Parathyroid adenoma (tissue), 2 donors: ENCODE measurements around the gene BORCS8.

ENCODE experiments used
- H2AFZ ChIP-seq: fragments of 300-600 bp; sonication (generic); one replicate; pipeline ENCODE4 v1.7.0; 2017; ENCODE audit warnings: antibody characterized with exemption, mild to moderate bottlenecking
- H3K27ac ChIP-seq: fragments of 300-600 bp; sonication (generic); one replicate; pipeline ENCODE4 v1.7.0; 2017
- H3K27me3 ChIP-seq: fragments of 300-600 bp; sonication (generic); one replicate; pipeline ENCODE4 v1.7.0; 2017; ENCODE audit warnings: low read length; ENCODE audit not compliant: control insufficient read depth, insufficient read depth
- H3K36me3 ChIP-seq: fragments of 300-600 bp; sonication (generic); one replicate; pipeline ENCODE4 v1.7.0; 2017; ENCODE audit warnings: low read length; ENCODE audit not compliant: control insufficient read depth, insufficient read depth
- H3K4me1 ChIP-seq: fragments of 300-600 bp; sonication (generic); one replicate; pipeline ENCODE4 v1.7.0; 2017; ENCODE audit warnings: control low read depth
- H3K4me2 ChIP-seq: fragments of 300-600 bp; sonication (generic); one replicate; pipeline ENCODE4 v1.7.0; 2017; ENCODE audit warnings: low read length
- H3K4me3 ChIP-seq: fragments of 300-600 bp; sonication (generic); one replicate; pipeline ENCODE4 v1.7.0; 2017; ENCODE audit warnings: low read depth, low read length
- H3K79me2 ChIP-seq: fragments of 300-600 bp; sonication (generic); one replicate; pipeline ENCODE4 v1.7.0; 2017; ENCODE audit warnings: control low read depth
- H3K9ac ChIP-seq: fragments of 300-600 bp; sonication (generic); one replicate; pipeline ENCODE4 v1.7.0; 2017; ENCODE audit warnings: mild to moderate bottlenecking
- H3K9me3 ChIP-seq: fragments of 300-600 bp; sonication (generic); one replicate; pipeline ENCODE4 v1.7.0; 2017; ENCODE audit warnings: low read length; ENCODE audit not compliant: control insufficient read depth
- CTCF ChIP-seq: fragments of 300-600 bp; sonication (generic); IDR thresholded peaks from one replicate; pipeline ENCODE4 v1.7.0; 2017; ENCODE audit warnings: antibody characterized with exemption, mild to moderate bottlenecking
- donor health status: primary hyperparathyroidism.

Gene BORCS8

GRCh38 chr19:19236173-19236572 lies 44.2 kb upstream of the BORCS8 start:
- Histone ChIP-seq H3K27ac (no peak overlapping the region), H3K79me2 (no peaks in the 10 kb centered on the region), H3K9ac (no peak overlapping the region), H3K4me2 (no peak overlapping the region), H2AFZ (no peak overlapping the region), H3K9me3 (no peaks in the 10 kb centered on the region), H3K4me1 (no peaks in the 10 kb centered on the region), H3K4me3 (no peak overlapping the region), H3K27me3 (no peaks in the 10 kb centered on the region), H3K36me3 (no peaks in the 10 kb centered on the region)
- TF ChIP-seq CTCF, result no peak

GRCh38 chr19:19234220-19234816 lies 42.4 kb upstream of the BORCS8 start:
- no peak overlapping the region for H3K4me2 ChIP-seq

GRCh38 chr19:19232261-19232721 lies 40.3 kb upstream of the BORCS8 start:
- Histone ChIP-seq H2AFZ (no peak overlapping the region), H3K4me3 (no peak overlapping the region), H3K9ac (no peak overlapping the region), H3K36me3 (no peaks in the 10 kb centered on the region), H3K9me3 (no peaks in the 10 kb centered on the region), H3K4me2 (no peak overlapping the region), H3K79me2 (no peaks in the 10 kb centered on the region), H3K4me1 (peaks cover 6% of the 10 kb centered on the region), H3K27me3 (no peaks in the 10 kb centered on the region), H3K27ac (no peak overlapping the region)
- no peak for TF ChIP-seq CTCF

More at GRCh38 chr19:19234220-19234816, 42.4 kb upstream of the BORCS8 start:
- H3K79me2 ChIP-seq, result no peaks in the 10 kb centered on the region
- H3K4me3 ChIP-seq, result no peak overlapping the region
- no peak overlapping the region for H3K9ac ChIP-seq
- no peaks in the 10 kb centered on the region for H3K27me3 ChIP-seq
- no peak overlapping the region for H3K27ac ChIP-seq
- no peaks in the 10 kb centered on the region for H3K4me1 ChIP-seq
- TF ChIP-seq CTCF, result no peak
- no peaks in the 10 kb centered on the region for H3K9me3 ChIP-seq
- no peak overlapping the region for H2AFZ ChIP-seq
- H3K36me3 ChIP-seq, result no peaks in the 10 kb centered on the region

GRCh38 chr19:19230999-19231398 lies 39.0 kb upstream of the BORCS8 start:
- no peak overlapping the region for H2AFZ ChIP-seq
- H3K4me2 ChIP-seq, result no peak overlapping the region
- H3K4me3 ChIP-seq, result no peak overlapping the region
- H3K9me3 ChIP-seq, result no peaks in the 10 kb centered on the region
- no peak overlapping the region for H3K9ac ChIP-seq
- H3K27me3 ChIP-seq, result no peaks in the 10 kb centered on the region
- peaks cover 6% of the 10 kb centered on the region for H3K4me1 ChIP-seq
- H3K27ac ChIP-seq, result no peak overlapping the region
- TF ChIP-seq CTCF, result no peak
- H3K79me2 ChIP-seq, result no peaks in the 10 kb centered on the region
- H3K36me3 ChIP-seq, result no peaks in the 10 kb centered on the region

GRCh38 chr19:19229701-19230100 lies 37.7 kb upstream of the BORCS8 start:
- no peak overlapping the region for H3K9ac ChIP-seq
- TF ChIP-seq CTCF, result no peak
- H3K36me3 ChIP-seq, result no peaks in the 10 kb centered on the region
- no peaks in the 10 kb centered on the region for H3K27me3 ChIP-seq
- H3K4me3 ChIP-seq, result no peak overlapping the region
- H2AFZ ChIP-seq, result no peak overlapping the region
- no peaks in the 10 kb centered on the region for H3K79me2 ChIP-seq
- H3K4me1 ChIP-seq, result peaks cover 6% of the 10 kb centered on the region
- no peaks in the 10 kb centered on the region for H3K9me3 ChIP-seq
- no peak overlapping the region for H3K4me2 ChIP-seq
- no peak overlapping the region for H3K27ac ChIP-seq
